ENCODE measurements around the gene NR2F1-AS1. TPM values are rescaled to one million over a fixed set of nuclear protein-coding genes. Genes with fewer than 3 reads are reported as not detected.

The NR2F1-AS1 gene
- total and polyA plus RNA-seq, 2 of the 4 experiments (the other 2 are of a cell fraction) = 12.5 to 12.8 TPM

DNA sequence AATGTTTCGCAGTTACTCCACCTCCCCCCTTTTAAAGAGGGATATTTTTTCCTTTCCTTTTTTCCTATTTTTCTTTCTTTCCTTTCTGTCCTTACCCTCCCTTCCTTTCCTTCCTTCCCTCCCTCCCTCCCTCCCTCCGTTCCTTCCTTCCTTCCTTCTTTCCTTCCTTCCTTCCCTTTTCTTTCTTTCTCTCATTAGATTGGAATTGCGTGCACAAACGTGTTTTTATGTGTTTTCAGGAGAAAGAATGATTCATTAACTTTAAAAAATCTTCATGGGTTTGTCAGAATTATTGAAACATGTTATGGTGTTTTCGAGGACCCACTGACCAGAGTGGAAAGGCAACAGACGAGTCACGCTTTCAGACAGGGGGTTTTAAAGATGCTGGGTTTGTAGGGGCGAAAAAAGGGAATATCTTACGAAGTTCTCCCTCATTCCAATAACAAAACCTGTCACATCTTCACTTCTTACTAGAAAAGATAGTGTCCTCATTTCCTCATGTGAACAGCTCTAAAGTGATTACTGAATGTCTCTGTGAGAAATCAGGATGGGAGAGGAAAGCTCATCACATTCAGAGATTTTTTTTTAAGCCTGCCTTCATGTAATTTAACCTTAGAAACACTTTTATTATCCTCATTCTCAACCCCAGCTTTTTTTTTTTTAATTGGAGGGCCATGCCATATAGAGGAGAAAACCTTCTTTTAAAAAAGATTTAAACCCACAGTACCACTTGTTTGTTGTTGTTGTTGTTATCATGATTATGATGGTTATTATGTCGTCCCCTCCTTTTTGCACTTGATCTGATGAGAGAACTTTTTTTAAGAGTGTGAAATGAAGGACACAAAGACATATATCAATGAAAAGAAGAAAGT, 23.9 kb upstream of the NR2F1-AS1 start:
- Histone ChIP-seq H3K79me1 (ENCODE audit: low read depth in 1 of 2, low read length in 2 of 2) (peaks cover 3 to 27% of the 10 kb centered on the region in 2 experiments; a peak in 3 of 4 replicates), H2BK5ac (ENCODE audit: low read depth, low read length, poor library complexity, severe bottlenecking) (no peak overlapping the region), H3K14ac (replicated peaks; ENCODE audit: low read depth, low read length) (no peak overlapping the region), H3K4me3 (ENCODE audit: insufficient read depth, low read depth, low read length) (no peak overlapping the region; the same call in 1 of the 2 replicates), H2AK9ac (replicated peaks; ENCODE audit: low read depth, low read length, poor library complexity) (no peak overlapping the region), H2BK20ac (ENCODE audit: low read depth, low read length) (no peak overlapping the region), H3K4me1 (ENCODE audit: control insufficient read depth, insufficient read depth, low read length) (peaks cover 10% of the 10 kb centered on the region), H4K5ac (ENCODE audit: low read depth, low read length) (no peak overlapping the region), H3K27ac (ENCODE audit: insufficient read depth, low read length) (no peak overlapping the region), H2AFZ (replicated peaks; ENCODE audit: low read length, poor library complexity) (no peak overlapping the region), H2AK5ac (ENCODE audit: low read depth, low read length) (no peak overlapping the region), H2BK15ac (ENCODE audit: low read depth, low read length) (no peak overlapping the region), H3K56ac (ENCODE audit: extremely low read depth, insufficient read depth, low read length) (no peak overlapping the region), H3K36me3 (ENCODE audit: control insufficient read depth, insufficient read depth, low read length) (no peaks in the 10 kb centered on the region), H3K4me2 (ENCODE audit: low read depth, low read length) (peak overlapping the region; percentile 45; the same call in 1 of the 2 replicates), H3K9me1 (ENCODE audit: insufficient read depth, low read length) (0 out of 2 replicates have a peak, but pooled peaks cover 2% of the 10 kb centered on the region), H3K9me3 (ENCODE audit: control insufficient read depth, insufficient read depth, low read length) (no peaks in the 10 kb centered on the region), H4K20me1 (ENCODE audit: insufficient read depth, low read length) (0 out of 2 replicates have a peak, but pooled peaks cover 4% of the 10 kb centered on the region), H3K18ac (ENCODE audit: low read depth, low read length) (no peak overlapping the region), H3K9ac (ENCODE audit: low read depth, low read length) (no peak overlapping the region), H2BK120ac (ENCODE audit: low read depth, low read length) (no peak overlapping the region), H4K8ac (ENCODE audit: low read depth in 2 of 2, low read length in 2 of 2) (0 out of 4 replicates have a peak overlapping the region, but pooled peaks of 1 of the 2 experiments have one; percentile 62), H3K23ac (ENCODE audit: low read depth, low read length) (no peak overlapping the region; the same call in 1 of the 2 replicates), H4K91ac (ENCODE audit: insufficient read depth, low read depth, low read length) (no peak overlapping the region), H3K27me3 (ENCODE audit: control insufficient read depth, insufficient read depth, low read length) (peaks cover 3% of the 10 kb centered on the region; the same call in 1 of the 2 replicates), H3K4ac (ENCODE audit: low read depth, low read length) (0 out of 2 replicates have a peak overlapping the region, but pooled peaks have one; percentile 8)
- ChIA-PET CTCF (no interaction called here), POLR2A (ENCODE audit: unreplicated experiment) (interaction anchor here (0.6 to 0.8 kb wide), 3 partner anchors 16 to 1158 kb away, joined by 3 to 5 read pairs (median 3); no protein-coding TSS in a partner anchor)
- intact Hi-C loops (cut with micrococcal nuclease) (loop anchor here (5.0 to 10.0 kb wide), 6 partner anchors 287 to 1087 kb away; partner anchors contain the start of genes KIAA0825 and SLF1), dilution Hi-C loops (cut with HindIII; ENCODE audit: low sequenced_read_pairs, unreplicated experiment) (no loop called here), in situ Hi-C loops (cut with MboI; ENCODE audit: low sequenced_read_pairs) (loop anchor here (5.0 kb wide), 1 partner anchor 187 kb away; no protein-coding TSS in a partner anchor)
- no TSS peak for BruUV-seq (replicated peaks)
- no peak for TF ChIP-seq NFE2L2 (IDR thresholded peaks at IDR 0.05; ENCODE audit: low read depth, low read length)
- TF ChIP-seq, protein P1, sequence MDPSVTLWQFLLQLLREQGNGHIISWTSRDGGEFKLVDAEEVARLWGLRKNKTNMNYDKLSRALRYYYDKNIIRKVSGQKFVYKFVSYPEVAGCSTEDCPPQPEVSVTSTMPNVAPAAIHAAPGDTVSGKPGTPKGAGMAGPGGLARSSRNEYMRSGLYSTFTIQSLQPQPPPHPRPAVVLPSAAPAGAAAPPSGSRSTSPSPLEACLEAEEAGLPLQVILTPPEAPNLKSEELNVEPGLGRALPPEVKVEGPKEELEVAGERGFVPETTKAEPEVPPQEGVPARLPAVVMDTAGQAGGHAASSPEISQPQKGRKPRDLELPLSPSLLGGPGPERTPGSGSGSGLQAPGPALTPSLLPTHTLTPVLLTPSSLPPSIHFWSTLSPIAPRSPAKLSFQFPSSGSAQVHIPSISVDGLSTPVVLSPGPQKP (IDR thresholded peaks at IDR 0.05; ENCODE audit: borderline replicate concordance, low read depth, low read length) = no peak
- no peak for ATAC-seq (ENCODE audit: low read depth)
- WGBS, 2 experiments (ENCODE audit: extremely low coverage in 2 of 2, insufficient read length in 1 of 2) = no CpG with 5 or more reads among the region's 10 CpGs
- DNase-seq = no peak

Measured in IMR-90 (cell line).